Measurements from ENCODE around the gene CDC42BPB. TPM values are rescaled to one million over a fixed set of nuclear protein-coding genes. Genes with fewer than 3 reads are reported as not detected.
"Not testable (repeated sequence)": the region's sequence is repeated elsewhere in the genome, so short reads cannot be mapped to it uniquely, and the experiment has no call there.

The CDC42BPB gene
- total RNA-seq, 1 donor from 2014 or later, result 105 TPM

- intact Hi-C loops (cut with DNase I), result no loop called here
- DNase-seq (ENCODE audit: low spot score) (peak; percentile 61), ATAC-seq (peak; percentile 25)
These were observed 1.1 kb upstream of the CDC42BPB start for GRCh38 chr14:103058164-103059055.

- DNase-seq (ENCODE audit: low spot score), result peak; percentile 69
- intact Hi-C loops (cut with DNase I), result no loop called here
- ATAC-seq, result no peak
These were observed 349 bp downstream of the CDC42BPB start for GRCh38 chr14:103057028-103057371.

- DNase-seq (ENCODE audit: low spot score), result peak; percentile 83
- ATAC-seq, result peak; percentile 54
- intact Hi-C loops (cut with DNase I), result no loop called here
These were observed 874 bp downstream of the CDC42BPB start for GRCh38 chr14:103056322-103057027.

GRCh38 chr14:103055695-103056094 is 1.7 kb downstream of the CDC42BPB start:
- intact Hi-C loops (cut with DNase I), result no loop called here
- DNase-seq (ENCODE audit: low spot score) (no peak), ATAC-seq (no peak)

GRCh38 chr14:103052407-103052806 is 4.9 kb downstream of the CDC42BPB start:
- intact Hi-C loops (cut with DNase I), result no loop called here
- DNase-seq (ENCODE audit: low spot score) (peak; percentile 31), ATAC-seq (no peak)

GRCh38 chr14:103050935-103051334 is 6.4 kb downstream of the CDC42BPB start:
- ATAC-seq, result no peak

GRCh38 chr14:103047453-103047852 is 9.9 kb downstream of the CDC42BPB start:
- ATAC-seq; intact Hi-C loops (cut with DNase I); DNase-seq (ENCODE audit: low spot score): not testable (repeated sequence)

More at GRCh38 chr14:103050935-103051334, 6.4 kb downstream of the CDC42BPB start:
- no peak for DNase-seq (ENCODE audit: low spot score)
- intact Hi-C loops (cut with DNase I), result no loop called here

- no peak for ATAC-seq
- no peak for DNase-seq (ENCODE audit: low spot score)
- intact Hi-C loops (cut with DNase I), result no loop called here
These were observed 11.9 kb downstream of the CDC42BPB start for GRCh38 chr14:103045371-103045869.

- intact Hi-C loops (cut with DNase I), result no loop called here
These were observed 13.9 kb downstream of the CDC42BPB start for GRCh38 chr14:103043257-103044015.

GRCh38 chr14:103041464-103041863 is 15.9 kb downstream of the CDC42BPB start:
- intact Hi-C loops (cut with DNase I), result no loop called here
- no peak for DNase-seq (ENCODE audit: low spot score)
- ATAC-seq, result no peak

More at GRCh38 chr14:103043257-103044015, 13.9 kb downstream of the CDC42BPB start:
- ATAC-seq (no peak), DNase-seq (ENCODE audit: low spot score) (no peak)

GRCh38 chr14:103033681-103034096 is 23.7 kb downstream of the CDC42BPB start:
- no peak for ATAC-seq
- DNase-seq (ENCODE audit: low spot score), result no peak
- intact Hi-C loops (cut with DNase I), result no loop called here

- intact Hi-C loops (cut with DNase I), result no loop called here
- no peak for DNase-seq (ENCODE audit: low spot score)
- peak; percentile 30 for ATAC-seq
These were observed 25.4 kb downstream of the CDC42BPB start for GRCh38 chr14:103031956-103032355.

GRCh38 chr14:103031566-103031911 is 25.8 kb downstream of the CDC42BPB start:
- ATAC-seq, result peak; percentile 48
- intact Hi-C loops (cut with DNase I), result no loop called here
- DNase-seq (ENCODE audit: low spot score), result no peak

GRCh38 chr14:103030741-103031565 is 26.4 kb downstream of the CDC42BPB start:
- DNase-seq (ENCODE audit: low spot score), result no peak
- peak; percentile 67 for ATAC-seq
- intact Hi-C loops (cut with DNase I), result no loop called here

- DNase-seq (ENCODE audit: low spot score), result no peak
- intact Hi-C loops (cut with DNase I), result no loop called here
- no peak for ATAC-seq
These were observed 27.4 kb downstream of the CDC42BPB start for GRCh38 chr14:103029936-103030335.

GRCh38 chr14:103028772-103029171 is 28.6 kb downstream of the CDC42BPB start:
- ATAC-seq, result no peak
- intact Hi-C loops (cut with DNase I), result no loop called here
- no peak for DNase-seq (ENCODE audit: low spot score)

- intact Hi-C loops (cut with DNase I), result no loop called here
- ATAC-seq (no peak), DNase-seq (ENCODE audit: low spot score) (peak; percentile 8)
These were observed 29.1 kb downstream of the CDC42BPB start for GRCh38 chr14:103028161-103028767.

- no peak for ATAC-seq
- intact Hi-C loops (cut with DNase I), result no loop called here
- no peak for DNase-seq (ENCODE audit: low spot score)
These were observed 29.9 kb downstream of the CDC42BPB start for GRCh38 chr14:103027451-103027850.

All from sciatic nerve (tissue), 2 donors.